Nephron (organoid): ENCODE measurements around the gene PAQR6.

Experiments
- H3K27ac Mint-ChIP-seq, 3 experiments: 2 replicates each; pipeline ENCODE4 v1.8.0; 2020; ENCODE audit warnings: mixed read lengths in 3 of 3, mild to moderate bottlenecking in 2 of 3, moderate library complexity in 1 of 3
- H3K27me3 Mint-ChIP-seq: 2 replicates; pipeline ENCODE4 v1.8.0; 2021; ENCODE audit warnings: low read depth, mild to moderate bottlenecking, moderate library complexity, mixed read lengths
- H3K36me3 Mint-ChIP-seq: 2 replicates; pipeline ENCODE4 v1.8.0; 2020; ENCODE audit warnings: low read depth, mixed read lengths
- H3K4me1 Mint-ChIP-seq: 2 replicates; pipeline ENCODE4 v1.8.0; 2020; ENCODE audit warnings: mixed read lengths
- H3K4me3 Mint-ChIP-seq, 3 experiments: 2 replicates each; pipeline ENCODE4 v1.8.0; 2020; ENCODE audit warnings: mild to moderate bottlenecking in 3 of 3, mixed read lengths in 3 of 3, moderate library complexity in 2 of 3
- H3K9me3 Mint-ChIP-seq: 2 replicates; pipeline ENCODE4 v1.8.0; 2020; ENCODE audit warnings: mixed read lengths
- TF ChIP-seq, protein P1 (sequence below), 3 experiments: fragments of 200-600 bp; sonication (generic); IDR thresholded peaks; one replicate each; pipeline ENCODE4 v1.5.0; 2021; ENCODE audit warnings: antibody characterized with exemption in 3 of 3; ENCODE audit not compliant: unreplicated experiment in 3 of 3

Gene PAQR6

DNA sequence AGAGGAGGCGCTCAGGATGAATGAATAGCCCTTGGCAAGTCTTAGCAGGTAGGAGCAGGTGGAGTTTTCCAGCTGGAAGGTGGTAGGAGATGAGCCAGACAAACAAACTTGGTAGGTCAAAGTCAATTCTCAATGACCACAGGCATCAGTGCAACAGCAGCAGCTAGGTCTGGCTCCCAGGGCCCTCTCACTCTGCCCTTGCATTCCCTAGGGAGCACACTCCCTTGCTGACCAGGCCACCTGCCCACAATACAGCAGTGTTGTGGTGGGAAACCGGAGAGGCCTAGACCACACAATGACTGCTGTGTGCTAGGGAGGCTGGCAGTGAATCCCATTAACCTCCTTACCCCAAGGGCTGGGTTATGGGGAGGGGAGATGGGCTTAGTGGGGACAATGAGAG lies 13.0 kb upstream of the PAQR6 start:
- Mint-ChIP-seq H3K27ac (peak overlapping the region in 1 of 3 experiments; percentile 8), H3K4me3 (no peak overlapping the region), H3K36me3 (peaks cover 80% of the 10 kb centered on the region), H3K27me3 (no peaks in the 10 kb centered on the region), H3K9me3 (no peaks in the 10 kb centered on the region), H3K4me1 (no peaks in the 10 kb centered on the region)
- TF ChIP-seq, protein P1, sequence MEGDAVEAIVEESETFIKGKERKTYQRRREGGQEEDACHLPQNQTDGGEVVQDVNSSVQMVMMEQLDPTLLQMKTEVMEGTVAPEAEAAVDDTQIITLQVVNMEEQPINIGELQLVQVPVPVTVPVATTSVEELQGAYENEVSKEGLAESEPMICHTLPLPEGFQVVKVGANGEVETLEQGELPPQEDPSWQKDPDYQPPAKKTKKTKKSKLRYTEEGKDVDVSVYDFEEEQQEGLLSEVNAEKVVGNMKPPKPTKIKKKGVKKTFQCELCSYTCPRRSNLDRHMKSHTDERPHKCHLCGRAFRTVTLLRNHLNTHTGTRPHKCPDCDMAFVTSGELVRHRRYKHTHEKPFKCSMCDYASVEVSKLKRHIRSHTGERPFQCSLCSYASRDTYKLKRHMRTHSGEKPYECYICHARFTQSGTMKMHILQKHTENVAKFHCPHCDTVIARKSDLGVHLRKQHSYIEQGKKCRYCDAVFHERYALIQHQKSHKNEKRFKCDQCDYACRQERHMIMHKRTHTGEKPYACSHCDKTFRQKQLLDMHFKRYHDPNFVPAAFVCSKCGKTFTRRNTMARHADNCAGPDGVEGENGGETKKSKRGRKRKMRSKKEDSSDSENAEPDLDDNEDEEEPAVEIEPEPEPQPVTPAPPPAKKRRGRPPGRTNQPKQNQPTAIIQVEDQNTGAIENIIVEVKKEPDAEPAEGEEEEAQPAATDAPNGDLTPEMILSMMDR (IDR thresholded peaks at IDR 0.05; ENCODE audit: unreplicated experiment in 3 of 3): no peak

DNA sequence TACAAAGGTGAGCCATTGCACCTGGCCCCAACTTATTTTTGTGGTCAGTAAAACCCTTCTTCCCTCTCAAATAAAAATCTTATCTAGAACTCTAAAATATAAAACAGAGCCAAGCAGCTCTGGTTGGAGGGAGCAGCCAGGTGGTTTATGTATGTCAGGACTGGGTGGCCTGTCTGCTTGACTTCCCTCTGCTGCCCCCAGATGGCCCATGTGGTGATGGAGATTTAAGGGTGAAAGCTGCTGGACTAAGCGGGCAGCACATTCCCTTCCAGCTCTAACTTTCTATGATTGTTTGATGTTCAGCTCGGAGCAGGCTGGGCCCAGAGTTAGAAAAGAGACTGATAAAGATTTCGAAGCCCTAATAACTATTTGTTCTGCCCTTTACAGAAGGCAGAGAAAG lies 11.9 kb upstream of the PAQR6 start:
- Mint-ChIP-seq H3K4me1 (no peaks in the 10 kb centered on the region), H3K36me3 (peaks cover 72% of the 10 kb centered on the region), H3K9me3 (no peaks in the 10 kb centered on the region), H3K4me3 (no peak overlapping the region), H3K27me3 (no peaks in the 10 kb centered on the region), H3K27ac (no peak overlapping the region)
- TF ChIP-seq, protein P1 (IDR thresholded peaks at IDR 0.05; ENCODE audit: unreplicated experiment in 3 of 3): no peak

DNA sequence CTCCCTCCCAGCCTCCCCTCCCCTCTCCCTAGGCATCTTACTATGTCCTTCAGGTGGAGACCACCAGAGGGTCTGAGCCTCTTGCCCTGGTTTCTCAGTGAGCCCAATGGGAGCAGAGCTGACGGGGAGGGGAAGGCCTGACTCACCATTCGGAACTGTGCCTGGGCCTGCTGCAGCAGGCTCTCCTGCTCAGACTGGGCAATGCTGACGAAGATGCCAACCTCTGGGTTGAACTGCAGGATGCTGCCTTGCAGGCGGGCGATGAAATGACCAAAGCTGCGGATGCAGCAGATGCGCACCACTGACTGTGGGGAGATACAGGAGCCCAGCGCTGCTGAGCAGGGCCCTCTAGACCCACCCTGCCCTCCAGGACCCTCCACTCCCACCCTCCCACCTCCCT lies 11.0 kb upstream of the PAQR6 start:
- H3K36me3 Mint-ChIP-seq: peaks cover 69% of the 10 kb centered on the region
- no peak overlapping the region for H3K27ac Mint-ChIP-seq
- H3K4me3 Mint-ChIP-seq: no peak overlapping the region
- H3K27me3 Mint-ChIP-seq: no peaks in the 10 kb centered on the region
- no peaks in the 10 kb centered on the region for H3K9me3 Mint-ChIP-seq
- TF ChIP-seq, protein P1 (IDR thresholded peaks at IDR 0.05; ENCODE audit: unreplicated experiment in 3 of 3): no peak
- H3K4me1 Mint-ChIP-seq: no peaks in the 10 kb centered on the region

DNA sequence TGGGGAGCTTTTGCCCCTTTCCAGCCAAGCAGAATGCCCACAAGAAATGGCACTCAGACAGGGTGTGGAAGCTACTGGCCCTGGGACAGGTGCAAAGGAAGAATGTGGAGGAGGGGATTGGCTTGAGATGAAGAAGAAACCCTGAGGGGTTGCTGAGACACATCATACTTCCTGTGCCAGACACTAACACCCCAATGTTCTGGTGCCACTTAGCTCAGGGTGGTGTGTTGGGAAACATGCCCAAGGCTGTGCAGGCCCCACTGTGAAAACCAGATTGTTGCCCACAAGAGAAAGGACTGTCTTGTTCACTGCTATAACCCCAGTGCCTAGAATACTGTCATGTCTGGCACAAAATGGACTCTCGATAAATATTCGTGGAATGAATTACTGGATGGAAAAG lies 9.9 kb upstream of the PAQR6 start:
- no peaks in the 10 kb centered on the region for H3K9me3 Mint-ChIP-seq
- H3K27ac Mint-ChIP-seq: no peak overlapping the region
- no peaks in the 10 kb centered on the region for H3K27me3 Mint-ChIP-seq
- peaks cover 69% of the 10 kb centered on the region for H3K36me3 Mint-ChIP-seq
- H3K4me3 Mint-ChIP-seq: no peak overlapping the region
- H3K4me1 Mint-ChIP-seq: no peaks in the 10 kb centered on the region
- TF ChIP-seq, protein P1 (IDR thresholded peaks at IDR 0.05; ENCODE audit: unreplicated experiment in 3 of 3): no peak

DNA sequence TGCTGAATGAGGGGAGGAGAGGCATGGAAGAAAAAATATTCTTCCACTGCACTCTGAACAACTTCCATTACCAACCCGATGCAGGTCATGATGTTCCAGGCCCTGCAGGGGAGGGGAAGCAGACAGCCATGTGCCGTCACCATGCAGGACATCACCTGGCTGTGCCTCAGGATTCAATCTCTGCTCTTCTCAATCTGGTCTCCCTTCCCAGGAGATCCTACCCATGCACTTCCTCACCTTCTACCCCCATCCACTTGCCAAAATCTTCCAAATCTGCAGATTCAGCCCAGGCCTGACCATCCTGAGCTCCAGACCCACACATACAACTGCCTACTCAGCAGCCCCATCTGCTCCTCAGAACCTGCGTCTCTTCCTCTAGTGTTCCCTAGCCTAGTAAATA lies 5.8 kb upstream of the PAQR6 start:
- H3K27me3 Mint-ChIP-seq: no peaks in the 10 kb centered on the region
- H3K9me3 Mint-ChIP-seq: no peaks in the 10 kb centered on the region
- no peak overlapping the region for H3K4me3 Mint-ChIP-seq
- peaks cover 56% of the 10 kb centered on the region for H3K36me3 Mint-ChIP-seq
- TF ChIP-seq, protein P1 (IDR thresholded peaks at IDR 0.05; ENCODE audit: unreplicated experiment in 3 of 3): no peak
- H3K27ac Mint-ChIP-seq: no peak overlapping the region
- H3K4me1 Mint-ChIP-seq: no peaks in the 10 kb centered on the region

DNA sequence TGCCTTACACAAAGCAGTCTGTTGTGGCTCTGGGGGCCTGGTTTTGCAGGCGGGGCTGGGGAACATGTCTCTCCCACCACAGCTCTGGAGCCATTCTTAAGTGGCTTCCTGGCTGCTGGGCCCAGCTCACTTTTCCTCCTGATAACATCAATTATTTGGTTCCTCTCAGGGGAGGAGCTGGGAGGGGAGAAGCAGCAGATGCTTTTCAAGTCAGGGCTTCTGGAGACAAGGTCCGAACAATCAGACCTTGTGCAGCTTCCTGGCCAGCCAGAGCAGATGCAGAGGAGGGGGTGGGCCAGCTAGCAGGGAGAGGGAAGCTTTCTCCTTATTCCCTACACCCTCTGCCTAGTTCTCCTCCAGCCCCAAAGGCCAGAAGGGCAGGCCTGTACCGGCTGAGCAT lies 3.7 kb upstream of the PAQR6 start:
- Mint-ChIP-seq H3K36me3 (peaks cover 38% of the 10 kb centered on the region), H3K4me3 (no peak overlapping the region), H3K27me3 (no peaks in the 10 kb centered on the region), H3K9me3 (no peaks in the 10 kb centered on the region), H3K27ac (no peak overlapping the region), H3K4me1 (no peaks in the 10 kb centered on the region)
- TF ChIP-seq, protein P1 (IDR thresholded peaks at IDR 0.05; ENCODE audit: unreplicated experiment in 3 of 3): no peak
